ENCODE data around the gene STAT3. TPM values are rescaled to one million over a fixed set of nuclear protein-coding genes. Genes with fewer than 3 reads are reported as not detected.
A peak's percentile ranks its signal among the peaks of the same experiment; 100 is the strongest.

STAT3 gene
- total and polyA plus RNA-seq, 9 of the 15 experiments (the other 6 are each of a cell fraction or from before 2014, with no cell fraction given), result 90.0 to 179 (median 114) TPM

DNA sequence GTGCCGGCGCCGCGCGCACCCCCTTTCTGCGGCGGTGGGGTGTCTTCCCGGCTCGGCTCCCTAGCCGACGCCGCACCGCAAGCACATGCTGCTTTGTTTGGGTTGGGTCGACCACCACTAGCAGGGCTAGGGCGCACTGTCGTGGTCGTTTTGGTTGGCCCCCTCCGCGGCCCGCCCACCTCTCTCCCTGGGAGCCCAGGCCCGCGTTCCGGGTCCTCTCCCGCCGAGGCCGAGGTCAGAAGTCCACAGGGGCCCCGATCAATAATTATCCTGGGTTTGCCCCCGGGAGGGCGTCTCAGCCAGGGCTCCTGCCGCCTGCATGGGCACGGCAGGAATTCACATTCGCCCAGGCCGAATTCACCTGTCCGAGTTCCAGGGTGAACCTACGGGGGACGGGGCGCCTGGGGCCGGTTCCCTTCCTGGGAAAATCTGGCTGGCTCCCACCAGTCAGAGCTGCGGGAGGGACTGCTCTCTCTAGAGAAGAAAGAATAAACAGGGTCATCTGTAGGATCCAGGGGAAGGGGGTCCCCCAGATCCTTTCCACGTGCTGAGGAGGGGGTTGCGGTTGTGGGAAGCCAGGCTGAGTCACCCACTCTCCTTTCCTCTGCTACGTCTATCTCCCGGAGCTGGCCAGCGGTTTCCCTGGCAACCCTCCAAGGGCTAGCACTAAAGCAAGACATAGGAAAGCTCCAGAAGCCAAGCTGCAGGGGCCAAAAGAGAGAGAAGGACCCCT lies 111.5 kb downstream of the STAT3 start (continued):
- TF ChIP-seq, protein P1, sequence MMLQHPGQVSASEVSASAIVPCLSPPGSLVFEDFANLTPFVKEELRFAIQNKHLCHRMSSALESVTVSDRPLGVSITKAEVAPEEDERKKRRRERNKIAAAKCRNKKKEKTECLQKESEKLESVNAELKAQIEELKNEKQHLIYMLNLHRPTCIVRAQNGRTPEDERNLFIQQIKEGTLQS (IDR thresholded peaks at IDR 0.05), result peak; percentile 90
- TF ChIP-seq, protein P1 (CRISPR knock-in tag; conservative IDR thresholded peaks at IDR 0.05), result 0 out of 2 replicates have a peak, but pooled peaks have one; percentile 77
- TF ChIP-seq SAFB2 (IDR thresholded peaks at IDR 0.05; ENCODE audit: borderline replicate concordance, low read depth, low read length, severe bottlenecking) (no peak), HMG20A (CRISPR knock-in tag; conservative IDR thresholded peaks at IDR 0.05) (no peak), NFE2L1 (tag; IDR thresholded peaks at IDR 0.05; ENCODE audit: borderline replicate concordance, low read depth) (no peak), ZNF668 (CRISPR knock-in tag; IDR thresholded peaks at IDR 0.05) (no peak), ZC3H4 (CRISPR knock-in tag; IDR thresholded peaks at IDR 0.05; ENCODE audit: borderline replicate concordance) (no peak), ZNF589 (CRISPR knock-in tag; IDR thresholded peaks at IDR 0.05; ENCODE audit: low read depth) (peak; percentile 53; the same call in 1 of the 2 replicates), ZNF780A (CRISPR knock-in tag; IDR thresholded peaks at IDR 0.05) (no peak), FIP1L1 (IDR thresholded peaks at IDR 0.05; ENCODE audit: low read depth, low read length, poor library complexity, severe bottlenecking) (peak; percentile 76), KHSRP (IDR thresholded peaks at IDR 0.05) (no peak), PHF8 (IDR thresholded peaks at IDR 0.05; ENCODE audit: borderline replicate concordance, low read length) (no peak), GATAD2B (IDR thresholded peaks at IDR 0.05; ENCODE audit: borderline replicate concordance) (no peak; the same call in 1 of the 2 replicates), GTF2E2 (tag; IDR thresholded peaks at IDR 0.05) (no peak), L3MBTL2 (IDR thresholded peaks at IDR 0.05) (peak; percentile 73), SRF (CRISPR knock-in tag; IDR thresholded peaks at IDR 0.05) (0 out of 4 replicates have a peak, but pooled peaks of 1 of the 2 experiments have one; percentile 28), MYNN (IDR thresholded peaks at IDR 0.05) (no peak), MYNN (CRISPR knock-in tag; IDR thresholded peaks at IDR 0.05) (no peak), ELF2 (CRISPR knock-in tag; IDR thresholded peaks at IDR 0.05) (peak; percentile 83; the same call in 1 of the 2 replicates), WHSC1 (IDR thresholded peaks at IDR 0.05; ENCODE audit: low read length) (no peak)
- TF ChIP-seq, protein P2, sequence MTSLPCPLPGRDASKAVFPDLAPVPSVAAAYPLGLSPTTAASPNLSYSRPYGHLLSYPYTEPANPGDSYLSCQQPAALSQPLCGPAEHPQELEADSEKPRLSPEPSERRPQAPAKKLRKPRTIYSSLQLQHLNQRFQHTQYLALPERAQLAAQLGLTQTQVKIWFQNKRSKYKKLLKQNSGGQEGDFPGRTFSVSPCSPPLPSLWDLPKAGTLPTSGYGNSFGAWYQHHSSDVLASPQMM (CRISPR knock-in tag; IDR thresholded peaks at IDR 0.05), result no peak
- TF ChIP-seq, protein P3, sequence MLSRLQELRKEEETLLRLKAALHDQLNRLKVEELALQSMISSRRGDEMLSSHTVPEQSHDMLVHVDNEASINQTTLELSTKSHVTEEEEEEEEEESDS (CRISPR knock-in tag; IDR thresholded peaks at IDR 0.05), result no peak
- TF ChIP-seq, protein P4, sequence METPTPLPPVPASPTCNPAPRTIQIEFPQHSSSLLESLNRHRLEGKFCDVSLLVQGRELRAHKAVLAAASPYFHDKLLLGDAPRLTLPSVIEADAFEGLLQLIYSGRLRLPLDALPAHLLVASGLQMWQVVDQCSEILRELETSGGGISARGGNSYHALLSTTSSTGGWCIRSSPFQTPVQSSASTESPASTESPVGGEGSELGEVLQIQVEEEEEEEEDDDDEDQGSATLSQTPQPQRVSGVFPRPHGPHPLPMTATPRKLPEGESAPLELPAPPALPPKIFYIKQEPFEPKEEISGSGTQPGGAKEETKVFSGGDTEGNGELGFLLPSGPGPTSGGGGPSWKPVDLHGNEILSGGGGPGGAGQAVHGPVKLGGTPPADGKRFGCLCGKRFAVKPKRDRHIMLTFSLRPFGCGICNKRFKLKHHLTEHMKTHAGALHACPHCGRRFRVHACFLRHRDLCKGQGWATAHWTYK (CRISPR knock-in tag; IDR thresholded peaks at IDR 0.05), result peak; percentile 20; the same call in 1 of the 2 replicates
- TF ChIP-seq, protein P5, sequence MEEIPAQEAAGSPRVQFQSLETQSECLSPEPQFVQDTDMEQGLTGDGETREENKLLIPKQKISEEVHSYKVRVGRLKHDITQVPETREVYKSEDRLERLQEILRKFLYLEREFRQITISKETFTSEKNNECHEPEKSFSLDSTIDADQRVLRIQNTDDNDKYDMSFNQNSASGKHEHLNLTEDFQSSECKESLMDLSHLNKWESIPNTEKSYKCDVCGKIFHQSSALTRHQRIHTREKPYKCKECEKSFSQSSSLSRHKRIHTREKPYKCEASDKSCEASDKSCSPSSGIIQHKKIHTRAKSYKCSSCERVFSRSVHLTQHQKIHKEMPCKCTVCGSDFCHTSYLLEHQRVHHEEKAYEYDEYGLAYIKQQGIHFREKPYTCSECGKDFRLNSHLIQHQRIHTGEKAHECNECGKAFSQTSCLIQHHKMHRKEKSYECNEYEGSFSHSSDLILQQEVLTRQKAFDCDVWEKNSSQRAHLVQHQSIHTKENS (CRISPR knock-in tag; IDR thresholded peaks at IDR 0.05), result no peak
- TF ChIP-seq, protein P6, sequence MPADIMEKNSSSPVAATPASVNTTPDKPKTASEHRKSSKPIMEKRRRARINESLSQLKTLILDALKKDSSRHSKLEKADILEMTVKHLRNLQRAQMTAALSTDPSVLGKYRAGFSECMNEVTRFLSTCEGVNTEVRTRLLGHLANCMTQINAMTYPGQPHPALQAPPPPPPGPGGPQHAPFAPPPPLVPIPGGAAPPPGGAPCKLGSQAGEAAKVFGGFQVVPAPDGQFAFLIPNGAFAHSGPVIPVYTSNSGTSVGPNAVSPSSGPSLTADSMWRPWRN (IDR thresholded peaks at IDR 0.05; ENCODE audit: low read depth), result 0 out of 2 replicates have a peak, but pooled peaks have one; percentile 58
